Measurements from ENCODE around the gene ARID4B.
"Not testable (repeated sequence)": the region's sequence is repeated elsewhere in the genome, so short reads cannot be mapped to it uniquely, and the experiment has no call there.

Gene ARID4B

DNA sequence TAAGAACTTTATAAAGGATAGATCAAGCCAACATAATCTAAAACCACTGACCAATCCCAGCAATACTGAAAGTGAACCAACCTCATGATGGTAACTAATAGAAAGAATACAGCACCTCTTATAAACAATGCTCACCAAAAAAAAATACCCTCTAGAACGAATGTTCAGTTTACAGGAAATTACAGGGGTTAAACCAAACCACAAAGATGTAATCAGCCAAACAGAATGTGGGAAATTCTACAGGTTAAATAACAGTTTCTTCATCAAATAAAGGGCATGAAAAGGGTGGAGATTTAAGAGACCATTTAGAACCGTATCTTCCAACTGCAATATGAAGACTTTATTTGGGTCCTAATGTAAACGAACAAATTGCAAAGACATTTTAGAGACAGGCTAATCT, 30.4 kb downstream of the ARID4B start:
- DNase-seq: no peak

DNA sequence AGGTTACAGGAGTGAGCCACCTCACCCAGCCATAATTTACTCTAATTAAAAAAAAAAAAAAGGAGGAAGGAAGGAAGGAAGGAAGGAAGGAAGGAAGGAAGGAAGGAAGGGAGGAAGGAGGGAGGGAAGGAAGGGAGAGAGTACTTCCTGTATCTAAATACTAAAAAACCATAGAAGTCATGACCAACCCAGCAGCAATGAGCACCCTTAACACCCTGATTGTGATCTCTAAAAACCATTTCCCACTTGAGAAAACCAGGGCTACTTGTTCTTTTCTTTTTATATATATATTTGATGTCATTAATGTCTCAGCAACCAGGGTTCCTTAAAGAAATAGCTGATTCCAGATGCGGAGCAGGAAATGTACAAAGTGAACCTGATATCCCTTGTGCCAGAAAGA, 31.2 kb downstream of the ARID4B start:
- no peak for DNase-seq

DNA sequence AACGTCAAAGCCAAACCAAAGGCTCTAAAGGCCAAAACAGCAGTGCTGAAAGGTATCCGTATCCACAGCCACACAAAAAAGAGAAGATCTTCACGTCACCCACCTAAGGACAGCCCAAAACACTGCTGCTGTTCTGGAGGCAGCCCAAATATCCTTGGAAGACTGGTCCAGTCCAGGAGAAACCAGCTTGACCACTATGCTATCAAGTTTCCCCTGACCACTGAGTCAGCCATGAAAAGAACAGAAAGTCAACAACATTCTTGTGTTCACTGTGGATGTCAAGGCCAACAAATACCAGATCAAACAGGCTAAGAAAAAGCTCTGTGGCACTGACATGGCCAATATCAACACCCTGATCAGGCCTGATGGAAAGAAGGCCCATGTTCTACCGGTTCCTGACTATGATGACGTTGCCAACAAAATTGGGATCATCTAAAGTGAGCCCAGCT, 32.1 kb downstream of the ARID4B start:
- DNase-seq: no peak

DNA sequence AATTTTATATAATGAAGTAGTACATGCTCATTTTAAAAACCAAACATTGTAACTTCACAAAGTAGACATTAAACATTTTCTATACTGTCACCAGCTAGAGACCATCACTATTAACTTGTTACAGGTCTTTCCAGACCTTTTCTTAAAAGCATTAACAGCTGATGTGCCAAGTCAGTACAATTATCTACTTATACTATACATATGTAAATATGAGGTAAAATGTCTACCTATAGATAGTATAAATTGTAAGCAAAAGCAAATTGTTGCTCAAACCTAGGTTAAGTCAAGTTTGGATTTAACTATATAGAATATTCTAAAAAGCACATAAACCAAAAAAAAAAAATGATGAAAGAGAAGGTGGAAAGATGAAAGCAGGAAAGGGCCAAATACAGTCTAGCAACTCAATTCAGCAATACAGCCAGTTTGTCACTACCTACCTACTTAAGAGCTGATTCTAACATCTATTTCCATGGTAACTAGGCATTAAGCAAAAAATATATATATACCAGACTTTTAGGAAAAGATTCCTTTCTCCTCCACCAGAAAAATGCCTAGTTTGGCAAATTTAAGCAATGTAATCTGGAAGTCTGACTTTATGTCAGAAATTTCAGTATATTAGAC, 34.5 kb downstream of the ARID4B start:
- no peak for DNase-seq

DNA sequence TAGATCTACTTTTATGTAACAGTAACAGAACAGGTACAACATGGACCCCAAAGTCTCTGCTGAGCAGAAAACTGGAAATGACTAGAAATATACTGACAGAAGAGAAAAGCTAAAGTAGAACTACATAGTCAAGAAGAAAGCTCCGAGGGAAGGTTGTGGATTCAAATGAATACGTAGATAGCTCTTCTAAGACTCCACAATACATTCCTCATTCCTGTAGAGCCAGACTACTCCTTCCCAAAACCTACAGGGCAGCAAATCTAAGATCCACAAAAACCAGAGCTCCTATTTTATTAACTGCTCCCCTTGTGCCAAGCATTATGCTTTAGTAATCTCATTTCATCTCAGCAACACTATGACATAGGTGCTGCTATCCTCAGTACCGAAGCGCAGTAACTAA, 35.2 kb downstream of the ARID4B start:
- DNase-seq: no peak

DNA sequence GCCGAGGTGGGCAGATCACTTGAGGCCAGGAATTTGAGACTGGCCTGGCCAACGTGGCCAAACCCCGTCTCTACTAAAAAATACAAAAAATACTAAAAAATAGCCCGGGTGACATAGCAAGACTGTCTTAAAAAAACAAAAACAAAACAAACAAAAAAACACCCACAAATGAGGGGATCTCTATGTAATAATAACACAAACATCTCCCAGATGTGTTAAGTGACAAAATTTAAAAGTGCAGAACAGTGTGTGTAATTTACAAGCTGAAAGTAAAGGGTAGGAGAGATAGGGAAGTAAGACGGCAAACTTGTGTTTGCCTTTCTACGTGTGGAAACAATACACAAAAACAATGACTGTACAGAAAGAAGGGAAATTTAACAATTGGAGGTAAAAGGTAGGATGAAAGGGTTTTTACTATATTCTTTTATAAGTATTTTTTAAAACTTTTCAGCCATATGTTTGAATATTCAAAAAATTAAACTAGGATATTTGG, 36.3 kb downstream of the ARID4B start:
- DNase-seq: no peak

DNA sequence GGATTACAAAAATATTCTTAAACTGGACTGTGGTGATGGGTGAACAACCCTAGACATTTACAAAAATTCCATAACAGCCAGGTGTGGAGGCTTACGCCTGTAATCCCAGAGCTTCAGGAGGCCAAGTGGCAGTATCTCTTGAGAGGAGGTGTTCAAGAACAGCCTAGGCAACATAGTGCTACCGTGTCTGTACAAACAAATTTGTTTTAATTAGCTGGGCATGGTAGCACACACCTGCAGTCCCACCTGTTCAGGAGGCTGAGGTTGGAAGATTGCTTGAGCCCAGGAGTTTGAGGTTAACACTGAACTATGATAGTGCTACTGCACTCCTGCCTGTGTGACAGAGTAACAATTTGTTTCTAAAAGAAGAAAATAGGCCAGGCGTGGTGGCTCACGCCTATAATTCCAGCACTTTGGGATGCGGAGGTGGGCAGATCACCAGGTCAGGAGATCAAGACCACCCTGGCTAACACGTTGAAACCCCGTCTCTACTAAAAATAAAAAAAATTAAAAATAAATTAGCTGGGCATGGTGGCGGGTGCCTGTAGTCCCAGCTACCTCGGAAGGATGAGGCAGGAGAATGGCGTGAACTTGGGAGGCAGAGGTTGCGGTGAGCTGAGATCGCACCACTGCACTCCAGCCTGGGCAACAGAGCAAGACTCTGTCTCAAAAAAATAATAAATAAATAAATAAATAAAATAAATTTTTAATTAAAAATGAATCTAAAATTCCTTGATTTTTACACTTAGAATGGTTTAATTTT, 37.1 kb downstream of the ARID4B start:
- DNase-seq: no peak

DNA sequence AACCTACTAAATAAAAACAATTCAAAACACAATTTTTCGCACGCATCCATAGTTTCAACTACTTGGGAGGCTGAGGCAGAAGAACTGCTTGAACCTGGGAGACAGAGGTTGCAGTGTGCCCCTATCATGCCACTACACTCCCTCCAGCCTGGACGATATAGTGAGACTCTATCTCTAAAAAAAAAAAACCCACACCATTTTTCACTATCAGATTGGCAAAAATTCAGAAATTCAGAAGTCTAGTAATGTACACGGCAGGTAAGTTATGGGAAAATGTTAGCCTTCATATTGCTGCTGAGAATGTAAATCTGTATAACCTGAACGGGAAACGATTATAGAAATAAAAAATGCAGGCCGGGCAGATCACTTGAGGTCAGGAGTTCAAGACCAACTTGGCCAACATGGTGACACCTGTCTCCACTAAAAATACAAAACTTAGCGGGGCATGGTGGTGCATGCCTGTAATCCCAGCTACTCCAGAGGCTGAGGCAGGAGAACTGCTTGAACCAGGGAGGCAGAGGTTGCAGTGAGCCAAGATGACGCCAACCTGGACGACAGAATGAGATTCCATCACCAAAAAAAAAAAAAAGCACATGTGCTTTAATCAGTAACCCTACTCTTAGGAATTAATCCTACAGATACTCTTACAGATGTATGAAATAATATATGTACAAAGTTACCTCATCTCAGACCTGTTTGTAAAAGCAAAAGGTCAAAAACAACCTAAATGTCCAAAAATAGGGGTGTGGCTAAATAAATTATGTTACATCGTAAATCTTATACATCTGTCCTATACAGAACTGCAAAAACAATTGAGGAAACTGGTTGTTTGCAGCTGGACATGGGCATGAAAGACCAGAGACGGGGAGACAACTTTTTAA, 37.9 kb downstream of the ARID4B start:
- no peak for DNase-seq

DNA sequence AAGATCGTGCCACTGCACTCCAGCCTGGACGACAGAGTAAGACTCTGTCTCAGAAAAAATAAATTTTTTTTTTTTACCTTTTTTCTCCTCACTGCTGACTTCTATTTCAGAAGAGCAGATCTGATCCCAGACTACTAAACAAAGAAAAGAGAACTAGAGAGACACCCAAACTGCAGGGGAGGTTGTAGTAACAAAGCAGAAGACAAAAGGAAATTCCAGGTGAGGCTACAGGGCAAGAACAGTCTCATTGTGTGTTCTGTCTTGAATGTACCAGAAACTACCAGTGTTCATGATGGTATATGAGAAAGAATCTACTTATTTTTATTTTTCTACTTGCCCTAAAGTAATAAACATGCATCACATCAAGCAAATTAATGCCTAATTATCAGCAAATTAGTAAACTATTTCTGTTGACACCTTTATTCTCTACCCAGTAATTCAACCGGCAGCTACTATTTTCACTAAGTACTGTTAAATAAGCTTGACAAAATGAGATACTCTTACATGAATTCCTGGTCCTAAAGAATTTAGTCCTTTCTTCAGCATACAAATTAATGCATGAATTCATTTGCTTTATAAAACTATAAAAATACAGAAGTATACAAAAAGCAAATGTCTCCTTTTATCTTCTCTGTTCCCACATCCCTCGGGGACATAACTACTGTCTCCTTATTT, 40.6 kb downstream of the ARID4B start:
- DNase-seq: no peak

DNA sequence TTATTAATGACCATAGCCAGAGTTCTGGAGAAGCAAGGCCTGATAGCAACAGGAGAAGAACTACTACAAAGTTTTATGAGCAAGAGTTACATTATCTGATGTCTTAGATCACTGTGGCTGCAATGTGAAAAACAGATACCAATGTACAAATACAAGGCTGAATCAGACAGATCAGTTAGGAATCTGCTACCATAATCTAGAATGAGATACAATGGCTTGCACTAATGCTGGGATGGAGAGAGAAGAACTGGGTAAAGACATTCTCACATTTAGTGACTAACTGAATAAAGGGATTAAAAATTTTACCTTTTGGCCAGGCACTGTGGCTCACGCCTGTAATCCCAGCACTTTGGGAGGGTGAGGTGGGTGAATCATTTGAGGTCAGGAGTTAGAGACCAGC, 41.3 kb downstream of the ARID4B start:
- DNase-seq: no peak

DNA sequence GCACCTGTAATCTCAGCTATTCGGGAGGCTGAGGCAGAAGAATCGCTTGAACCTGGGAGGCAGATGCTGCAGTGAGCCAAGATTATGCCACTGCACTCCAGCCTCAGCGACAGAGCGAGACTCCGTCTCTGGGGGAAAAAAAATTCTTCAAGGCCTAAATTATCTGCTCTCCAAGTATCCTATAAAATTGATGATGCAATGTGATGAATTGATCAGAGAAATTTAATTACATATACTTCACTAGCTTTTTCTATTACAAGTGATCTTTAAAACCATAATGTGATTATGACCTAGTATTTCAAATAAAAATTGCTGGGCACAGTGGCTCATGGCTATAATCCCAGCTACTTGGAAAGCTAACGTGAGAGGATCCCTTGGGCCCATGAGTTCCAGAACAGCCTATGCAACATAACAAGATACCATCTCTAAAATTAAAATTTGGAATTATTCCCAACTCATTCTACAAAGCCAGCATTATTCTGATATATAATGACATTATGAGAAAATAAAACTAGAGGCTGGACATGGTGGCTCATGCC, 43.7 kb downstream of the ARID4B start:
- no peak for DNase-seq

DNA sequence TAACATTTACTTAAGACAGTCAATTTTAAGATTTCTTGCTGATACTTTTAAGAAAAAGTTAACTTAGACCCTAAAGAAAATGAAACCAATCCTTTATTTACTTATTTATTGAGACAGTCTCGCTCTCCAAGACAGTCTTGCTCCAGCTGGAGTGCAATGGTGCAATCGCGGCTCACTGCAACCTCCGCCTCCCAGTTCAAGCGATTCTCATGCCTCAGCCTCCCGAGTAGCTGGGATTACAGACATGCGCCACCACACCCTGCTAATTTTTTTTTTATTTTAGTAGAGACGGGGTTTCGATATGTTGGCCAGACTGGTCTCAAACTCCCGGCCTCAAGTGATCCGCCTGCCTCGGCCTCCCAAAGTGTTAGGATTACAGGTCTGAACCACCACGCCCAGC, 44.3 kb downstream of the ARID4B start:
- not testable (repeated sequence) for DNase-seq

DNA sequence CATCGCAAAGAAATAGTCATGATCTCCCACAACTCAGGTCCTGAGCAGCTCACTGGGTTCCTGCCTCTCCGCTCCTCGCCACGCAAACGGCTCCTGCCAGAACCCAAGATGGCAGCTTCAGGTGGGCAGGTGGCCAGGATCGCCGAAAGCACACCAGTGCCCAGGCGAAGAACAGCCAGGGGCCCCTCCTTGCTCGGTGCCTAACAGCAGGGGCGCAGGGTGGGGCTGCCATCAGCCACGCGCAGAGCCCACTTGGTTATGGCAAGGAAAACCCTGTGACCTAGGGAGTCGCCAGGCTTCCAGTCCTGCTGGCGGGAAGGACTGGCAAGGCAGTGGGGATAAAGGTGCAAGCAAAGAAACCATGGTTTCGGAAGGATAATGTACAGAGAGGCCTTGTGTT, 47.5 kb downstream of the ARID4B start:
- DNase-seq: no peak

DNA sequence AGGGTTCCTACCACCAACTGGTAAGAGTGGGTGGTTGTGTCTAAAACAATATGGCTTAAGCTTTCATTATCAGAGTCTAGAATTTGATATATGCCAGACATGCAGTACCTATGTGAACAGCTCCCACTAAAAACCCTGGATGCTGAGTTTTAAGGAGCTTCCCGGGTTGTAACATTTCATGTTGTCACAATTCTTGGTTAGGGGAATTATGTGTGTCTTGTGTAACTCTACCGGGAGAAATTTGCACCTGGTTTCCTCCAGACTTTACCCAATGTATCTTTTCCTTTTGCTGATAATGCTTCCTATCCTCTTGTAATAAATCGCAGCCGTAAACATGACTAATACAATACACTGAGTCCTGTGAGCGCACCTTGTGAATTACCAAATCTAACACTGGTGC, 48.3 kb downstream of the ARID4B start:
- no peak for DNase-seq

DNA sequence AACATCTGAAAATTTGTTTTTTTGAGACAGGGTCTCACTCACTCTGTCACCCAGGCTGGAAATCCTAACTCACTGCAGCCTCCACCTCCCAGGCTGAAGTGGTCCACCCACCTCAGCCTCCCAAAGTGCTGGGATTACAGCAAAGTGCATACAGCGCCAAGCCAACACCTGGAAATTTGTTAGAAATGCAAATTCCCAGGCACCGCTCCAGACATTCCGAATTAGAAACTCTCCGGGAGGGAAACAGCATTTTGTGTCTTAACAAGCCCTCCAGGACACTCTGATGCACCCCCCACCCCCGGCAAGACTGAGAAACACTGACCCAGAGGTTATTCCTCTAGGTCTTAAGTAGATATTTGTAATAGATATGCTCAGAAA, 49.1 kb downstream of the ARID4B start:
- DNase-seq: no peak

DNA sequence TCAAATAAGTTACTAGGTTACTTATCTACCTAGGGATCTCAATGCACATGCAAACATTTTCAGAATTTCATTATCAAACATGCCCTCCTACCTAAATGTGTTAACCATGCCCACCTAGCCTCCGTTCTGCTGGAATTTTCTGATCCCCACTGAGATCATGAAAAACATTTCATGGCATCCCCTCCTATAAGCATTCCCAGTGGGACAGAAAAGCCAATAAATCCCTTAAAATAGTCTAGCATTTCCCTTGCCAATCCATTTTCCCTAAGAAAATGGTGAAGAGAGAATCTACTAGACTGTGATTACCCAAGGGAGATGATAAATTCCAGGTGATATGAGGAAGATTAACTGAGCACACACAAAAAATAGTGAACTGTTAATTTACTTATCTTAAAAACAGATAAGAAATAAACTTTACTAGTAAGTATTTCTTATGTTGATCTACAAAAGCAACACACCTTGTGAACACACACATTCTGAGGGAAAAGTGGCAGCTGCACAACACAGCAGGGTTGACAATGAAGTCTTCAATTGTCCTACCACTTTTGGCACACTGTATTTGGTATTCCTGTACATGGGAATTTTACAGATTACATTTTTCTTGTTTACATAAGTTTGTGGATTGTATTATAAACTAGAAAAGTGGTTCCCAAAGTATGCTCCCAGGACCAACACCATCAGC, 49.6 kb downstream of the ARID4B start:
- DNase-seq: no peak

DNA sequence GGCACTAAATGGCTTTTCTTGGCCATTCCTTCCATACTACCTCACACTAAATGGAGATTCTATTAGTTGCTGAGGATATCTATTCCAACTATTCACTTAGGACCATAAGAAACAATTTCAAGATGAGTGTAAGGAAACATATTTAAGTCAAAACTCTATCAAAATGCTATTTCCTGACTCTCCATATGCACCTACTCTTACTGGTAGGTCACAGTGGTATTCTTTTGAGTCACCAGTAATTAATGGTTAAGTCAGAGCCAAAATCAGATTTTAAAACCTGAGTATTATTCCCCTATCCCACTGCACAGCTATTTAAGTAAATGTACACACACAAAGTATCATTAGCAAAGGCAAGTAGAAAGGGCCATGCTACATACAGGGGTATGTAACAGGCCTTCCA, 50.3 kb downstream of the ARID4B start:
- DNase-seq: no peak

DNA sequence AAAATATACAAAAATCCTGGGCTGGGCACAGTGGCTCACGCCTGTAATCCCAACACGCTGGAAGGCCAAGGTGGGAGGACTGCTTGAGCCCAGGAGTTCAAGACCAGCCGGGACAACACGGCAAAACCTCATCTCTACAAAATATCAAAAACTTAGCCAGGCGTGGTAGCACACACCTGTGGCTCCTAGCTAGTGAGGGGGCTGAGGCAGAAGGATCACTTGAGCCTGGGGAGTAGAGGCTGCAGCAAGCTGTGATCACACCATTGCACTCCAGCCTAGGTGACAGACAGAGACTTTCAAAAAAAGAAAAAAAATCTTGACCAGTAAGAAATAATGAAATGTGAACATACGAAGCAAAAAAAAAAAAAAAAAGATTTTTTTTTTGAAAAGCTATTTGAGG, 52.1 kb downstream of the ARID4B start:
- no peak for DNase-seq

DNA sequence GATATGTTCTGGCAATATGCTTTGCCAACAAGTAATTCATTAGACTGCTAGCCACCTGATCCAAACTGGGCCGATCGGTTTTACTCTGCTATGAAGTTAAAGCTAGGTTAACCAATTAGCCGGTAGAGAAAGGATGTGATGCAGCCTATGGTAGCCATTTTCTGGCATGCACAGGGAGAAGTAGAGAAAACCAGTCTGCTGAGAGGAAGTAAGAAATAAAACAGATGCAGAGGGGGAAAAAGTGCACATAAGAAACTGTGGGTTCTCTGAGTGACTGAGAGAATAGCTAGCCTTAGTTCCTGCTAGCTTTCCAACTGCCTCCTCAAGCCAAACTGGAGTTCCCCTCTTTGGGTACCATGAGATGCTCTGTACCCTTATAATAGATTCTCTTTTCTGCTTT, 52.8 kb downstream of the ARID4B start:
- DNase-seq: no peak

DNA sequence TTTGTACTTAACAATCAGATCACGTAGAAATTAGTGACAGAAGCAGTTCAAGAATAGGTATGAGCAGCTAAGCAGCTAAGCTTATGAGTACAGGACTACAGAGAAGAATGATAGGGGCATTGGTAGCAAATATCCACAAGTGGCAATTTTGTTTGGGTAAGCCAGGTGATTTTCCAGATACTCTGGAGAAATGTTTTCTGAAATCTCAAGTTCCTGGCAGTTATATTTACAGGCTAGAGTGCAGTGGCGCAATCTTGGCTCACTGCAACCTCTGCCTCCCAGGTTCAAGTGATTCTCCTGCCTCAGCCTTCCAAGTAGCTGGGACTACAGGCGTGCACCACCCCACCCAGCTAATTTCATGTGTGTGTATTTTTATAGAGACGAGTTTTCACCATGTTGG, 55.1 kb downstream of the ARID4B start:
- no peak for DNase-seq

DNA sequence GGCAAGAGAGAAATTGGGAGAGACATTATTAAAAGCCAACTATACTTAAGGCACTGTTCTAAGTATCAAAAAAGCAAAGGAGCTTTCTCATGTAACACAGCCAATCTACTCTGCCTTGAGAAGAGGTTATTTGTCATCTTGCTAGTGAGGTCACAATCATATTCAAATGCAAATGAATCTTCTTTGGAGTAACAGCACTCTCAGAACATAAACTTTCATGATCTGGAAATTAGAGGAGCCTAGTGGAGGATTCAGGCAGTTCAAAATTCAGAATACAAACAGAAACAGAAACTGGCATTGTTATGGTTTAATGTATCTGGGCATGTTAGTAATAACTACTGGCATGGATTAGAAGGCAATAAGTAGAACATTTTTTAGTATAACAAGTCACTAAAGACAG, 57.4 kb downstream of the ARID4B start:
- DNase-seq: no peak

DNA sequence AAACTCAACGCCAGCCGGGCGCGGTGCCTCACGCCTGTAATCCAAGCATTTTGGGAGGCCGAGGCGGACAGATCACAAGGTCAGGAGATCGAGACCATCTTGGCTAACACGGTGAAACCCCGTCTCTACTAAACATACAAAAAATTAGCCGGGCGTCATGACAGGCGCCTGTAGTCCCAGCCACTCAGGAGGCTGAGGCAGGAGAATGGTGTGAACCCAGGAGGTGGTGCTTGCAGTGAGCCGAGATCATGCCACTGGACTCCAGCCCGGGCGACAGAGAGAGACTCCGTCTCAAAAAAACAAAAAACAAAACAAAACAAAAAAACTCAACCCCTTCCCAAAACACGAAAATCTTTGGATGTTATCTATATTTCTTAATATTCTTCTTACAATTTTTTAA, 58.0 kb downstream of the ARID4B start:
- DNase-seq: not testable (repeated sequence)

Data from NCI-H446 (cell line).